ENCODE data around the gene GTF3C2. TPM values are rescaled to one million over a fixed set of nuclear protein-coding genes. Genes with fewer than 3 reads are reported as not detected.
"Not testable (repeated sequence)": the region's sequence is repeated elsewhere in the genome, so short reads cannot be mapped to it uniquely, and the experiment has no call there.

Gene GTF3C2
- polyA plus RNA-seq, 1 experiment, result 39.0 TPM

GRCh38 chr2:27323596-27324285 is 32.8 kb downstream of the GTF3C2 start:
- H3K27me3 ChIP-seq (ENCODE audit: control insufficient read depth, insufficient read depth, low read length), result no peaks in the 10 kb centered on the region
- ChIA-PET CTCF (interaction anchor here (1.2 to 6.1 kb wide), 3 partner anchors 10 to 33 kb away, joined by 3 to 34 read pairs (median 4); no protein-coding TSS in a partner anchor), POLR2A (no interaction called here)
- H3K4me3 ChIP-seq (ENCODE audit: low read depth, low read length), result peak overlapping the region; percentile 67
- TF ChIP-seq CTCF (IDR thresholded peaks at IDR 0.05; ENCODE audit: insufficient read depth, low read depth, low read length), result no peak
- H3K36me3 ChIP-seq (ENCODE audit: control insufficient read depth, insufficient read depth, low read length), result peaks cover 8% of the 10 kb centered on the region
- no peak for DNase-seq (ENCODE audit: low read depth)

GRCh38 chr2:27322766-27323595 is 33.6 kb downstream of the GTF3C2 start, which contains the start of gene MPV17:
TSS of gene MPV17 (minus strand) at chr2:27323097. CDS start at chr2:27322517, 580 bp downstream.
- ChIA-PET POLR2A (no interaction called here), CTCF (interaction anchor here (1.1 to 6.1 kb wide), 2 partner anchors 19 to 48 kb away, joined by 5 to 34 read pairs; no protein-coding TSS in a partner anchor)
- peak; percentile 47 for DNase-seq (ENCODE audit: low read depth)

GRCh38 chr2:27322301-27322765 is 34.2 kb downstream of the GTF3C2 start:
- peaks cover 5% of the 10 kb centered on the region for H3K36me3 ChIP-seq (ENCODE audit: control insufficient read depth, insufficient read depth, low read length)
- H3K4me3 ChIP-seq (ENCODE audit: low read depth, low read length), result peak overlapping the region; percentile 67
- TF ChIP-seq CTCF (IDR thresholded peaks at IDR 0.05; ENCODE audit: insufficient read depth, low read depth, low read length), result no peak
- no peak for DNase-seq (ENCODE audit: low read depth)
- H3K27me3 ChIP-seq (ENCODE audit: control insufficient read depth, insufficient read depth, low read length), result no peaks in the 10 kb centered on the region
- ChIA-PET CTCF (interaction anchor here (0.5 to 6.1 kb wide), 4 partner anchors 19 to 58 kb away, joined by 3 to 34 read pairs (median 4); partner anchors contain the start of gene ZNF513), POLR2A (no interaction called here)

More at GRCh38 chr2:27322766-27323595, 33.6 kb downstream of the GTF3C2 start, which contains the start of gene MPV17:
- peak within 1 kb of the TSS; percentile 67 for H3K4me3 ChIP-seq (ENCODE audit: low read depth, low read length)
- H3K27me3 ChIP-seq (ENCODE audit: control insufficient read depth, insufficient read depth, low read length), result no peaks in the 10 kb centered on the region
- TF ChIP-seq CTCF (IDR thresholded peaks at IDR 0.05; ENCODE audit: insufficient read depth, low read depth, low read length), result no peak
- peaks cover 6% of the 10 kb centered on the region for H3K36me3 ChIP-seq (ENCODE audit: control insufficient read depth, insufficient read depth, low read length)

- peak; percentile 95 for DNase-seq (ENCODE audit: low read depth)
- no peaks in the 10 kb centered on the region for H3K27me3 ChIP-seq (ENCODE audit: control insufficient read depth, insufficient read depth, low read length)
- H3K4me3 ChIP-seq (ENCODE audit: low read depth, low read length), result no peak overlapping the region
- TF ChIP-seq CTCF (IDR thresholded peaks at IDR 0.05; ENCODE audit: insufficient read depth, low read depth, low read length), result peak; percentile 79
- POLR2A ChIA-PET, result no interaction called here
- peaks cover 6% of the 10 kb centered on the region for H3K36me3 ChIP-seq (ENCODE audit: control insufficient read depth, insufficient read depth, low read length)
- CTCF ChIA-PET, result interaction anchor here (0.7 to 6.1 kb wide), 5 partner anchors 9 to 129 kb away, joined by 3 to 34 read pairs (median 4); partner anchors contain the start of gene EIF2B4
Observed at GRCh38 chr2:27320958-27321543, 35.5 kb downstream of the GTF3C2 start.

- H3K36me3 ChIP-seq (ENCODE audit: control insufficient read depth, insufficient read depth, low read length); H3K4me3 ChIP-seq (ENCODE audit: low read depth, low read length); H3K27me3 ChIP-seq (ENCODE audit: control insufficient read depth, insufficient read depth, low read length); DNase-seq (ENCODE audit: low read depth); POLR2A ChIA-PET: not testable (repeated sequence)
- CTCF ChIA-PET, result interaction anchor here (1.4 to 6.1 kb wide), 3 partner anchors 16 to 128 kb away, joined by 3 to 34 read pairs (median 5); partner anchors contain the start of gene EIF2B4
Observed at GRCh38 chr2:27319839-27320238, 36.7 kb downstream of the GTF3C2 start.
